OCI-LY7 (cell line): ENCODE results near the gene NHS. TPM values are rescaled to one million over a fixed set of nuclear protein-coding genes. Genes with fewer than 3 reads are reported as not detected.

Experiments
- BruUV-seq: library from RNA; stranded (reverse); fragments of 400-500 nt; replicated peaks from 2 replicates; lab custom pipeline; 2021; lab: Mats Ljungman, UMichigan
- CTCF ChIA-PET: fragments of 300-600 bp; sonication (Branson Sonifier 250); formaldehyde crosslinking; loops from one replicate; lab custom pipeline; 2022; ENCODE audit warnings: antibody characterized with exemption; ENCODE audit not compliant: unreplicated experiment; lab: Charles Lee
- POLR2A ChIA-PET: fragments of 300-600 bp; sonication (Branson Sonifier 250); formaldehyde crosslinking; loops from one replicate; lab custom pipeline; 2022; ENCODE audit warnings: antibody characterized with exemption; lab: Charles Lee
- DNase-seq: peaks from one replicate; pipeline ENCODE4 v3.0.0-alpha.2; 2015; ENCODE audit warnings: low spot score
- H2AFZ ChIP-seq: fragments of 200-600 bp; sonication (generic), shearing (Covaris generic); 2 replicates; pipeline ENCODE4 v1.6.1; 2014; ENCODE audit warnings: mild to moderate bottlenecking, antibody characterized with exemption, low read length, moderate library complexity
- H3K27ac ChIP-seq: fragments of 200-600 bp; sonication (generic); 2 replicates; pipeline ENCODE4 v1.5.1; 2014; ENCODE audit warnings: mixed run types, low read depth, mild to moderate bottlenecking, moderate library complexity, low read length, inconsistent platforms; ENCODE audit not compliant: poor library complexity, severe bottlenecking
- H3K36me3 ChIP-seq: fragments of 200-600 bp; sonication (generic); 2 replicates; pipeline ENCODE4 v1.6.1; 2014; ENCODE audit warnings: mild to moderate bottlenecking, antibody characterized with exemption, low read length, moderate library complexity, mixed read lengths; ENCODE audit not compliant: insufficient read depth
- H3K4me1 ChIP-seq: fragments of 200-600 bp; sonication (generic); 2 replicates; pipeline ENCODE4 v1.5.1; 2014; ENCODE audit warnings: mild to moderate bottlenecking, low read length; ENCODE audit not compliant: insufficient read depth, poor library complexity, severe bottlenecking
- H3K4me2 ChIP-seq: fragments of 200-600 bp; sonication (generic); 2 replicates; pipeline ENCODE4 v1.6.1; 2014; ENCODE audit warnings: mild to moderate bottlenecking, low read length
- H3K4me3 ChIP-seq: fragments of 200-600 bp; sonication (generic); 2 replicates; pipeline ENCODE4 v1.5.1; 2014; ENCODE audit warnings: mild to moderate bottlenecking, low read depth, low read length; ENCODE audit not compliant: poor library complexity, severe bottlenecking
- H3K79me2 ChIP-seq: fragments of 200-600 bp; sonication (generic); 2 replicates; pipeline ENCODE4 v1.6.1; 2016; ENCODE audit warnings: low read depth, mild to moderate bottlenecking, low read length, moderate library complexity, mixed read lengths; ENCODE audit not compliant: insufficient read depth
- H3K9me2 ChIP-seq: fragments of 200-600 bp; sonication (generic); 2 replicates; pipeline ENCODE4 v1.6.1; 2016; ENCODE audit warnings: mild to moderate bottlenecking, low read length, mixed read lengths; ENCODE audit not compliant: insufficient read depth
- H3K9me3 ChIP-seq: fragments of 200-600 bp; sonication (generic); 2 replicates; pipeline ENCODE4 v1.6.1; 2014; ENCODE audit warnings: mild to moderate bottlenecking, mixed run types, low read length, mixed read lengths
- H4K20me1 ChIP-seq: fragments of 200-600 bp; sonication (generic); 2 replicates; pipeline ENCODE4 v1.6.1; 2014; ENCODE audit warnings: mild to moderate bottlenecking, antibody characterized with exemption, low read length, moderate library complexity, mixed read lengths; ENCODE audit not compliant: insufficient read depth
- CTCF ChIP-seq: fragments of 200-600 bp; sonication (generic); conservative IDR thresholded peaks from 2 replicates; pipeline ENCODE4 v1.5.1; 2014; ENCODE audit warnings: mild to moderate bottlenecking, antibody characterized with exemption, low read length, moderate library complexity, mixed read lengths
- EZH2phosphoT487 ChIP-seq: fragments of 200-600 bp; sonication (generic); IDR thresholded peaks from 2 replicates; pipeline ENCODE4 v1.6.1; 2018; ENCODE audit warnings: low read depth, borderline replicate concordance, mild to moderate bottlenecking, mixed run types, antibody characterized with exemption, low read length, moderate library complexity, mixed read lengths
- intact Hi-C: fragments of 100-400 bp; cut with micrococcal nuclease; formaldehyde crosslinking; loops from one replicate; pipeline ENCODE4 v1.10.0; 2022; ENCODE audit not compliant: unreplicated experiment
- total RNA-seq, 2 experiments: library from RNA; depleted of rRNA in 1 of 2; stranded (reverse); fragments of >200 nt in 1 of 2; shearing (Covaris generic) in 1 of 2; gene quantifications; 2 replicates each; pipeline ENCODE4 v1.2.3, GENCODE V29; 2014 to 2022

The NHS gene
- total RNA-seq, 2 experiments from 2014 or later: not detected

- CTCF ChIA-PET: no interaction called here
- no peak overlapping the region for H3K4me2 ChIP-seq
- no peaks in the 10 kb centered on the region for H4K20me1 ChIP-seq
- POLR2A ChIA-PET: no interaction called here
- no peaks in the 10 kb centered on the region for H3K9me3 ChIP-seq
- H3K36me3 ChIP-seq: no peaks in the 10 kb centered on the region
- no peak overlapping the region for H3K27ac ChIP-seq
- H2AFZ ChIP-seq: no peak overlapping the region
- no peaks in the 10 kb centered on the region for H3K9me2 ChIP-seq
- intact Hi-C loops: loop anchor here (10.0 kb wide), 1 partner anchor 353 kb away; no protein-coding TSS in a partner anchor
- TF ChIP-seq EZH2phosphoT487 (no peak), CTCF (no peak)
- BruUV-seq: no TSS peak
- DNase-seq: no peak
- no peaks in the 10 kb centered on the region for H3K4me1 ChIP-seq
- no peak overlapping the region for H3K4me3 ChIP-seq
- H3K79me2 ChIP-seq: no peaks in the 10 kb centered on the region
These were observed 222.9 kb downstream of the NHS start for GRCh38 chrX:17597836-17598439.

GRCh38 chrX:17601441-17602200 is 226.6 kb downstream of the NHS start:
- POLR2A ChIA-PET: no interaction called here
- no peaks in the 10 kb centered on the region for H4K20me1 ChIP-seq
- no peak overlapping the region for H3K4me3 ChIP-seq
- no peaks in the 10 kb centered on the region for H3K79me2 ChIP-seq
- no peaks in the 10 kb centered on the region for H3K36me3 ChIP-seq
- intact Hi-C loops: no loop called here
- H3K4me2 ChIP-seq: no peak overlapping the region
- no peak overlapping the region for H3K27ac ChIP-seq
- H3K9me2 ChIP-seq: no peaks in the 10 kb centered on the region
- no peak for TF ChIP-seq EZH2phosphoT487
- no peak for TF ChIP-seq CTCF
- no peak for DNase-seq
- no peaks in the 10 kb centered on the region for H3K9me3 ChIP-seq
- H2AFZ ChIP-seq: no peak overlapping the region
- H3K4me1 ChIP-seq: no peaks in the 10 kb centered on the region
- CTCF ChIA-PET: no interaction called here
- no TSS peak for BruUV-seq

GRCh38 chrX:17602245-17602644 is 227.2 kb downstream of the NHS start:
- Histone ChIP-seq H3K4me3 (no peak overlapping the region), H3K9me3 (no peaks in the 10 kb centered on the region), H3K79me2 (no peaks in the 10 kb centered on the region), H2AFZ (no peak overlapping the region), H3K4me2 (no peak overlapping the region), H3K27ac (no peak overlapping the region), H4K20me1 (no peaks in the 10 kb centered on the region), H3K4me1 (no peaks in the 10 kb centered on the region), H3K9me2 (no peaks in the 10 kb centered on the region), H3K36me3 (no peaks in the 10 kb centered on the region)
- DNase-seq: no peak
- CTCF ChIA-PET: no interaction called here
- intact Hi-C loops: no loop called here
- BruUV-seq: no TSS peak
- POLR2A ChIA-PET: interaction anchor here (0.7 kb wide), 1 partner anchor 140 kb away, joined by 3 read pairs; no protein-coding TSS in a partner anchor
- TF ChIP-seq EZH2phosphoT487 (no peak), CTCF (no peak)
